Stimulated activated CD4-positive, alpha-beta T cell treated with anti-CD3 and anti-CD28 coated beads, Interleukin-4, amount 100 ng/mL, for 24 hours (primary cell): ENCODE data around the gene NEU3.
"Not testable (repeated sequence)": the region's sequence is repeated elsewhere in the genome, so short reads cannot be mapped to it uniquely, and the experiment has no call there.

ENCODE experiments used
- DNase-seq: peaks from one replicate; pipeline ENCODE4 v3.0.0-alpha.2; 2020

The NEU3 gene

GRCh38 chr11:74988541-74989259, at the start of gene NEU3:
Gene NEU3 (plus strand): TSS chr11:74988933. CDS start chr11:74989061, 128 bp downstream.
- DNase-seq = peak; percentile 84

GRCh38 chr11:74941492-74941891, 47.2 kb upstream of the NEU3 start:
- no peak for DNase-seq

GRCh38 chr11:74942073-74942759, 46.5 kb upstream of the NEU3 start:
- no peak for DNase-seq

- DNase-seq = no peak
Measured at GRCh38 chr11:74948546-74948897, 40.2 kb upstream of the NEU3 start.

GRCh38 chr11:74948898-74949752, 39.6 kb upstream of the NEU3 start, which contains the start of the genes SPCS2 and XRRA1:
Gene SPCS2 (plus strand): TSS chr11:74949266. CDS start chr11:74949286, 20 bp downstream.
Gene XRRA1 (minus strand): TSS chr11:74949091. CDS start chr11:74940878, 8,213 bp downstream.
- peak; percentile 99 for DNase-seq

GRCh38 chr11:74949753-74950137, 39.0 kb upstream of the NEU3 start:
- DNase-seq = no peak

GRCh38 chr11:74950374-74950969, 38.3 kb upstream of the NEU3 start:
- no peak for DNase-seq

GRCh38 chr11:74951226-74951625, 37.5 kb upstream of the NEU3 start:
- no peak for DNase-seq

GRCh38 chr11:74952752-74953151, 36.0 kb upstream of the NEU3 start:
- no peak for DNase-seq

- no peak for DNase-seq
Measured at GRCh38 chr11:74953451-74953850, 35.3 kb upstream of the NEU3 start.

GRCh38 chr11:74954199-74954598, 34.5 kb upstream of the NEU3 start:
- no peak for DNase-seq

GRCh38 chr11:74956397-74957015, 32.2 kb upstream of the NEU3 start:
- no peak for DNase-seq

- no peak for DNase-seq
Measured at GRCh38 chr11:74957937-74958629, 30.6 kb upstream of the NEU3 start.

GRCh38 chr11:74960128-74960527, 28.6 kb upstream of the NEU3 start:
- not testable (repeated sequence) for DNase-seq

GRCh38 chr11:74966651-74967050, 22.1 kb upstream of the NEU3 start:
- DNase-seq = no peak

GRCh38 chr11:74970852-74971395, 17.8 kb upstream of the NEU3 start:
- no peak for DNase-seq

- DNase-seq = no peak
Measured at GRCh38 chr11:74971424-74971823, 17.3 kb upstream of the NEU3 start.

GRCh38 chr11:74978041-74978440, 10.7 kb upstream of the NEU3 start:
- no peak for DNase-seq

- no peak for DNase-seq
Measured at GRCh38 chr11:74980634-74981033, 8.1 kb upstream of the NEU3 start.

GRCh38 chr11:74981888-74982287, 6.8 kb upstream of the NEU3 start:
- DNase-seq = no peak

GRCh38 chr11:74984070-74984469, 4.7 kb upstream of the NEU3 start:
- no peak for DNase-seq

GRCh38 chr11:74984730-74985129, 4.0 kb upstream of the NEU3 start:
- no peak for DNase-seq
